CD4-positive, alpha-beta T cell (primary cell): Measurements from ENCODE around the gene MON2. TPM values are rescaled to one million over a fixed set of nuclear protein-coding genes. Genes with fewer than 3 reads are reported as not detected.

Source experiments
- ATAC-seq: fragments of 200-7000 bp; cut with Tn5 transposase; one replicate; pipeline ENCODE4 v1.10.0; 2022; ENCODE audit warnings: mild to moderate bottlenecking; ENCODE audit not compliant: poor library complexity
- CTCF ChIA-PET: fragments of 350-600 bp; sonication (Branson Sonifier 250); formaldehyde crosslinking; loops from one replicate; lab custom pipeline; 2021; ENCODE audit warnings: antibody characterized with exemption, inconsistent platforms; lab: Charles Lee
- POLR2A ChIA-PET: fragments of 350-600 bp; sonication (Branson Sonifier 250); formaldehyde crosslinking; loops from one replicate; lab custom pipeline; 2021; ENCODE audit warnings: antibody characterized with exemption, inconsistent platforms; lab: Charles Lee
- DNase-seq, 14 experiments: peaks; one replicate each; pipeline ENCODE4 v3.0.0-alpha.2; 2013 to 2020; ENCODE audit warnings: mixed read lengths in 2 of 14
- H3K27ac ChIP-seq, 2 donors: one replicate each; pipeline versions ENCODE4 v1.5.1 to v1.7.0; 2013; ENCODE audit warnings: low read length in 2 of 2, low read depth in 1 of 2, mild to moderate bottlenecking in 1 of 2
- H3K27me3 ChIP-seq, 2 experiments: 1 replicate in 1 of 2; 2 replicates in 1 of 2; pipeline versions ENCODE4 v1.6.1 to v1.7.0; 2013; ENCODE audit warnings: low read length in 2 of 2, control low read depth in 1 of 2, mild to moderate bottlenecking in 1 of 2, moderate library complexity in 1 of 2; ENCODE audit not compliant: insufficient read depth in 2 of 2, control insufficient read depth in 1 of 2
- H3K36me3 ChIP-seq: one replicate; pipeline ENCODE4 v1.6.1; 2013; ENCODE audit warnings: low read length, control low read depth; ENCODE audit not compliant: insufficient read depth
- H3K4me1 ChIP-seq: one replicate; pipeline ENCODE4 v1.6.1; 2013; ENCODE audit warnings: low read length, control low read depth; ENCODE audit not compliant: insufficient read depth
- H3K4me3 ChIP-seq: one replicate; pipeline ENCODE4 v1.5.1; 2013; ENCODE audit warnings: mild to moderate bottlenecking, low read length, moderate library complexity
- H3K9me3 ChIP-seq, 2 experiments: 1 replicate in 1 of 2; 2 replicates in 1 of 2; pipeline versions ENCODE4 v1.6.1 to v1.7.0; 2013; ENCODE audit warnings: low read length in 2 of 2, mild to moderate bottlenecking in 2 of 2, control low read depth in 1 of 2, moderate library complexity in 1 of 2; ENCODE audit not compliant: control insufficient read depth in 1 of 2, insufficient read depth in 1 of 2
- H3K27ac Mint-ChIP-seq: one replicate; pipeline ENCODE4 v1.8.0; 2020; ENCODE audit warnings: mixed read lengths
- H3K27me3 Mint-ChIP-seq: one replicate; pipeline ENCODE4 v1.8.0; 2021; ENCODE audit warnings: mixed read lengths
- H3K36me3 Mint-ChIP-seq: one replicate; pipeline ENCODE4 v1.8.0; 2021; ENCODE audit warnings: low read depth, mixed read lengths
- H3K4me1 Mint-ChIP-seq: one replicate; pipeline ENCODE4 v1.8.0; 2021; ENCODE audit warnings: low read depth, mixed read lengths
- H3K4me3 Mint-ChIP-seq: one replicate; pipeline ENCODE4 v1.8.0; 2020; ENCODE audit warnings: mild to moderate bottlenecking, mixed read lengths
- H3K9me3 Mint-ChIP-seq: one replicate; pipeline ENCODE4 v1.8.0; 2020; ENCODE audit warnings: mixed read lengths
- CTCF ChIP-seq: fragments of 200-600 bp; IDR thresholded peaks from one replicate; pipeline ENCODE4 v1.8.0; 2022; ENCODE audit warnings: antibody characterized with exemption, mild to moderate bottlenecking
- intact Hi-C, 2 experiments: fragments of 100-400 bp; cut with DNase I in 1 of 2; cut with micrococcal nuclease in 1 of 2; formaldehyde crosslinking; loops; one replicate each; pipeline versions ENCODE4 v1.15.1 to v1.9.0; 2023 to 2025; cut with DNase I, micrococcal nuclease
- total RNA-seq, 174 experiments: library from RNA in 2 of 174; stranded (reverse) in 2 of 174; gene quantifications; one replicate each; pipeline ENCODE4 v1.2.3 and lab custom pipeline; 2021 to 2026

The MON2 gene
- total RNA-seq, 2 experiments from 2014 or later, result 51.8 to 52.6 TPM

GRCh38 chr12:62618319-62618718, 151.7 kb downstream of the MON2 start:
- no peaks in the 10 kb centered on the region for H3K27me3 Mint-ChIP-seq
- POLR2A ChIA-PET, result interaction anchor here (1.4 kb wide), 1 partner anchor 15 kb away, joined by 4 read pairs; no protein-coding TSS in a partner anchor

GRCh38 chr12:62618930-62619329, 152.3 kb downstream of the MON2 start:
- intact Hi-C loops, result no loop called here
- Mint-ChIP-seq H3K36me3 (no peaks in the 10 kb centered on the region), H3K9me3 (no peaks in the 10 kb centered on the region), H3K4me1 (no peaks in the 10 kb centered on the region), H3K27ac (no peak overlapping the region), H3K27me3 (no peaks in the 10 kb centered on the region), H3K4me3 (no peak overlapping the region)
- ATAC-seq, result no peak
- no peak for DNase-seq
- H3K4me3 ChIP-seq, result no peak overlapping the region
- POLR2A ChIA-PET, result interaction anchor here (1.4 kb wide), 1 partner anchor 16 kb away, joined by 4 read pairs; no protein-coding TSS in a partner anchor
- TF ChIP-seq CTCF, result no peak
- no peak overlapping the region for H3K27ac ChIP-seq
- no peaks in the 10 kb centered on the region for H3K9me3 ChIP-seq
- H3K4me1 ChIP-seq, result no peaks in the 10 kb centered on the region
- H3K27me3 ChIP-seq, result no peaks in the 10 kb centered on the region
- H3K36me3 ChIP-seq, result no peaks in the 10 kb centered on the region
- CTCF ChIA-PET, result no interaction called here

More at GRCh38 chr12:62618319-62618718, 151.7 kb downstream of the MON2 start:
- H3K36me3 ChIP-seq, result no peaks in the 10 kb centered on the region
- no peak for ATAC-seq
- Mint-ChIP-seq H3K27ac (no peak overlapping the region), H3K9me3 (no peaks in the 10 kb centered on the region), H3K36me3 (no peaks in the 10 kb centered on the region), H3K4me1 (no peaks in the 10 kb centered on the region), H3K4me3 (no peak overlapping the region)
- H3K27me3 ChIP-seq, result no peaks in the 10 kb centered on the region
- no peak overlapping the region for H3K27ac ChIP-seq
- TF ChIP-seq CTCF, result no peak
- CTCF ChIA-PET, result no interaction called here
- DNase-seq, result no peak
- H3K4me1 ChIP-seq, result no peaks in the 10 kb centered on the region
- H3K4me3 ChIP-seq, result no peak overlapping the region
- H3K9me3 ChIP-seq, result no peaks in the 10 kb centered on the region
- intact Hi-C loops, result no loop called here

- Histone ChIP-seq H3K4me3 (no peak overlapping the region), H3K27ac (no peak overlapping the region), H3K36me3 (no peaks in the 10 kb centered on the region), H3K9me3 (no peaks in the 10 kb centered on the region), H3K27me3 (peaks cover 0 to 5% of the 10 kb centered on the region in 2 experiments), H3K4me1 (no peaks in the 10 kb centered on the region)
- Mint-ChIP-seq H3K36me3 (no peaks in the 10 kb centered on the region), H3K27ac (no peak overlapping the region), H3K9me3 (no peaks in the 10 kb centered on the region), H3K4me1 (no peaks in the 10 kb centered on the region), H3K27me3 (peaks cover 9% of the 10 kb centered on the region), H3K4me3 (no peak overlapping the region)
- intact Hi-C loops, result loop anchor here in 1 of 2 experiments (5.0 kb wide), 1 partner anchor 34 kb away; no protein-coding TSS in a partner anchor
- no peak for TF ChIP-seq CTCF
- POLR2A ChIA-PET, result no interaction called here
- DNase-seq, result no peak
- ATAC-seq, result no peak
- CTCF ChIA-PET, result no interaction called here
These were observed 154.5 kb downstream of the MON2 start for GRCh38 chr12:62621101-62621638.
